ENCODE measurements around the gene DNAH9.
A peak's percentile ranks its signal among the peaks of the same experiment; 100 is the strongest.
"Not testable (repeated sequence)": the region's sequence is repeated elsewhere in the genome, so short reads cannot be mapped to it uniquely, and the experiment has no call there.

Gene DNAH9

GRCh38 chr17:11898526-11899235 is 300.4 kb downstream of the DNAH9 start:
- no peak for DNase-seq (ENCODE audit: extremely low read depth in 1 of 2, low read depth in 1 of 2)

GRCh38 chr17:11899537-11899942 is 301.3 kb downstream of the DNAH9 start:
- no peak for DNase-seq (ENCODE audit: extremely low read depth in 1 of 2, low read depth in 1 of 2)

- no peak for DNase-seq (ENCODE audit: extremely low read depth in 1 of 2, low read depth in 1 of 2)
Observed at GRCh38 chr17:11900041-11900476, 301.8 kb downstream of the DNAH9 start.

- DNase-seq (ENCODE audit: extremely low read depth in 1 of 2, low read depth in 1 of 2), result no peak
Observed at GRCh38 chr17:11900655-11901054, 302.4 kb downstream of the DNAH9 start.

- no peak for DNase-seq (ENCODE audit: extremely low read depth in 1 of 2, low read depth in 1 of 2)
Observed at GRCh38 chr17:11901931-11902330, 303.7 kb downstream of the DNAH9 start.

GRCh38 chr17:11908711-11909146 is 310.5 kb downstream of the DNAH9 start:
- no peak for DNase-seq (ENCODE audit: extremely low read depth in 1 of 2, low read depth in 1 of 2)

GRCh38 chr17:11909348-11909747 is 311.1 kb downstream of the DNAH9 start:
- no peak for DNase-seq (ENCODE audit: extremely low read depth in 1 of 2, low read depth in 1 of 2)

- DNase-seq (ENCODE audit: extremely low read depth in 1 of 2, low read depth in 1 of 2), result no peak
Observed at GRCh38 chr17:11916091-11916490, 317.8 kb downstream of the DNAH9 start.

- no peak for DNase-seq (ENCODE audit: extremely low read depth in 1 of 2, low read depth in 1 of 2)
Observed at GRCh38 chr17:11917415-11917814, 319.1 kb downstream of the DNAH9 start.

GRCh38 chr17:11921296-11921695 is 323.0 kb downstream of the DNAH9 start:
- no peak for DNase-seq (ENCODE audit: extremely low read depth in 1 of 2, low read depth in 1 of 2)

- no peak for DNase-seq (ENCODE audit: extremely low read depth in 1 of 2, low read depth in 1 of 2)
Observed at GRCh38 chr17:11922638-11923037, 324.4 kb downstream of the DNAH9 start.

GRCh38 chr17:11924076-11924475 is 325.8 kb downstream of the DNAH9 start:
- DNase-seq (ENCODE audit: extremely low read depth in 1 of 2, low read depth in 1 of 2), result no peak

GRCh38 chr17:11925262-11926021 is 327.2 kb downstream of the DNAH9 start:
- DNase-seq (ENCODE audit: extremely low read depth in 1 of 2, low read depth in 1 of 2), result no peak

- no peak for DNase-seq (ENCODE audit: extremely low read depth in 1 of 2, low read depth in 1 of 2)
Observed at GRCh38 chr17:11928436-11928835, 330.2 kb downstream of the DNAH9 start.

- DNase-seq (ENCODE audit: extremely low read depth in 1 of 2, low read depth in 1 of 2), result no peak
Observed at GRCh38 chr17:11932337-11932898, 334.1 kb downstream of the DNAH9 start.

- peak in 1 of 2 donors; percentile 5 for DNase-seq (ENCODE audit: extremely low read depth in 1 of 2, low read depth in 1 of 2)
Observed at GRCh38 chr17:11935734-11936406, 337.6 kb downstream of the DNAH9 start.

GRCh38 chr17:11940904-11941303 is 342.6 kb downstream of the DNAH9 start:
- DNase-seq (ENCODE audit: extremely low read depth in 1 of 2, low read depth in 1 of 2), result no peak

- DNase-seq (ENCODE audit: extremely low read depth in 1 of 2, low read depth in 1 of 2), result not testable (repeated sequence)
Observed at GRCh38 chr17:11943086-11943485, 344.8 kb downstream of the DNAH9 start.

GRCh38 chr17:11943759-11944347 is 345.6 kb downstream of the DNAH9 start:
- no peak for DNase-seq (ENCODE audit: extremely low read depth in 1 of 2, low read depth in 1 of 2)

- DNase-seq (ENCODE audit: extremely low read depth in 1 of 2, low read depth in 1 of 2), result no peak
Observed at GRCh38 chr17:11944587-11944986, 346.3 kb downstream of the DNAH9 start.

- no peak for DNase-seq (ENCODE audit: extremely low read depth in 1 of 2, low read depth in 1 of 2)
Observed at GRCh38 chr17:11948789-11949188, 350.5 kb downstream of the DNAH9 start.
